GM21737 (cell line): ENCODE results near the gene MECP2.
"Not testable (repeated sequence)": the region's sequence is repeated elsewhere in the genome, so short reads cannot be mapped to it uniquely, and the experiment has no call there.

ENCODE experiments used
- ATAC-seq: cut with Tn5 transposase; IDR thresholded peaks from one replicate; pipeline ENCODE4 v1.9.1; 2021; ENCODE audit warnings: mild to moderate bottlenecking, moderate library complexity; ENCODE audit not compliant: unreplicated experiment

Gene MECP2

GRCh38 chrX:154097589-154098541 lies at the start of gene MECP2:
Gene MECP2 (minus strand): TSS chrX:154097717.
- peak; percentile 90 for ATAC-seq

GRCh38 chrX:154144010-154144409 lies 46.5 kb upstream of the MECP2 start, which contains the start of gene OPN1LW:
Gene OPN1LW (plus strand): TSS chrX:154144243. CDS start chrX:154144284, 41 bp downstream.
- ATAC-seq, result not testable (repeated sequence)

- ATAC-seq, result no peak
Measured at GRCh38 chrX:154142950-154143745, 45.6 kb upstream of the MECP2 start.

- ATAC-seq, result no peak
Measured at GRCh38 chrX:154142386-154142785, 44.9 kb upstream of the MECP2 start.

- ATAC-seq, result no peak
Measured at GRCh38 chrX:154140742-154141141, 43.2 kb upstream of the MECP2 start.

GRCh38 chrX:154140206-154140605 lies 42.7 kb upstream of the MECP2 start:
- ATAC-seq, result no peak

GRCh38 chrX:154138857-154139256 lies 41.3 kb upstream of the MECP2 start:
- no peak for ATAC-seq

- no peak for ATAC-seq
Measured at GRCh38 chrX:154136627-154137161, 39.2 kb upstream of the MECP2 start.

- no peak for ATAC-seq
Measured at GRCh38 chrX:154135458-154136229, 38.1 kb upstream of the MECP2 start.

GRCh38 chrX:154132366-154132765 lies 34.8 kb upstream of the MECP2 start:
- no peak for ATAC-seq

- no peak for ATAC-seq
Measured at GRCh38 chrX:154131955-154132354, 34.4 kb upstream of the MECP2 start.

GRCh38 chrX:154126101-154126500 lies 28.6 kb upstream of the MECP2 start:
- ATAC-seq, result no peak

- no peak for ATAC-seq
Measured at GRCh38 chrX:154125391-154126040, 28.0 kb upstream of the MECP2 start.

- ATAC-seq, result no peak
Measured at GRCh38 chrX:154123241-154124219, 26.0 kb upstream of the MECP2 start.

- ATAC-seq, result no peak
Measured at GRCh38 chrX:154121961-154122360, 24.4 kb upstream of the MECP2 start.

- no peak for ATAC-seq
Measured at GRCh38 chrX:154121207-154121606, 23.7 kb upstream of the MECP2 start.

GRCh38 chrX:154120567-154120966 lies 23.1 kb upstream of the MECP2 start:
- ATAC-seq, result no peak

- no peak for ATAC-seq
Measured at GRCh38 chrX:154117566-154117965, 20.0 kb upstream of the MECP2 start.
